ENCODE measurements around the gene GASK1B.

Gene GASK1B

GRCh38 chr4:158186815-158187214 is 14.0 kb upstream of the GASK1B start:
- no peak overlapping the region for H3K4me2 ChIP-seq (ENCODE audit: low read length)
- no peak overlapping the region for H3K4me3 ChIP-seq (ENCODE audit: low read length)
- H3K9me3 ChIP-seq (ENCODE audit: insufficient read depth, low read length), result no peaks in the 10 kb centered on the region
- TF ChIP-seq EZH2phosphoT487 (IDR thresholded peaks at IDR 0.05; ENCODE audit: low read depth) (no peak), CTCF (IDR thresholded peaks at IDR 0.05; ENCODE audit: low read depth, low read length) (no peak)
- peak overlapping the region; percentile 57; the same call in 1 of the 2 replicates for H2AFZ ChIP-seq (ENCODE audit: low read depth, low read length)
- no peaks in the 10 kb centered on the region for H3K79me2 ChIP-seq (ENCODE audit: low read length)
- H3K9ac ChIP-seq (ENCODE audit: low read length), result no peak overlapping the region
- H3K4me1 ChIP-seq (ENCODE audit: low read length), result peaks cover 4% of the 10 kb centered on the region; the same call in 1 of the 2 replicates
- H3K27me3 ChIP-seq (ENCODE audit: low read depth, low read length), result no peaks in the 10 kb centered on the region
- no peaks in the 10 kb centered on the region for H3K36me3 ChIP-seq (replicated peaks; ENCODE audit: low read depth, low read length)
- no peaks in the 10 kb centered on the region for H4K20me1 ChIP-seq (ENCODE audit: insufficient read depth, low read length)
- H3K27ac ChIP-seq (ENCODE audit: low read length), result no peak overlapping the region

- H3K4me3 ChIP-seq (ENCODE audit: low read length), result no peak overlapping the region
- H3K9me3 ChIP-seq (ENCODE audit: insufficient read depth, low read length), result no peaks in the 10 kb centered on the region
- H3K36me3 ChIP-seq (replicated peaks; ENCODE audit: low read depth, low read length), result no peaks in the 10 kb centered on the region
- H4K20me1 ChIP-seq (ENCODE audit: insufficient read depth, low read length), result no peaks in the 10 kb centered on the region
- no peak overlapping the region for H2AFZ ChIP-seq (ENCODE audit: low read depth, low read length)
- no peaks in the 10 kb centered on the region for H3K27me3 ChIP-seq (ENCODE audit: low read depth, low read length)
- no peaks in the 10 kb centered on the region for H3K79me2 ChIP-seq (ENCODE audit: low read length)
- TF ChIP-seq CTCF (IDR thresholded peaks at IDR 0.05; ENCODE audit: low read depth, low read length), result no peak
- no peak for TF ChIP-seq EZH2phosphoT487 (IDR thresholded peaks at IDR 0.05; ENCODE audit: low read depth)
- no peak overlapping the region for H3K4me2 ChIP-seq (ENCODE audit: low read length)
- H3K27ac ChIP-seq (ENCODE audit: low read length), result no peak overlapping the region
- no peak overlapping the region for H3K9ac ChIP-seq (ENCODE audit: low read length)
- no peaks in the 10 kb centered on the region for H3K4me1 ChIP-seq (ENCODE audit: low read length)
Observed at GRCh38 chr4:158182736-158183135, 9.9 kb upstream of the GASK1B start.

- Histone ChIP-seq H3K9ac (ENCODE audit: low read length) (no peak overlapping the region), H3K4me1 (ENCODE audit: low read length) (no peaks in the 10 kb centered on the region), H3K79me2 (ENCODE audit: low read length) (no peaks in the 10 kb centered on the region), H3K27ac (ENCODE audit: low read length) (no peak overlapping the region), H3K36me3 (replicated peaks; ENCODE audit: low read depth, low read length) (no peaks in the 10 kb centered on the region), H2AFZ (ENCODE audit: low read depth, low read length) (0 out of 2 replicates have a peak overlapping the region, but pooled peaks have one; percentile 24), H4K20me1 (ENCODE audit: insufficient read depth, low read length) (no peaks in the 10 kb centered on the region), H3K27me3 (ENCODE audit: low read depth, low read length) (no peaks in the 10 kb centered on the region), H3K9me3 (ENCODE audit: insufficient read depth, low read length) (no peaks in the 10 kb centered on the region), H3K4me2 (ENCODE audit: low read length) (no peak overlapping the region), H3K4me3 (ENCODE audit: low read length) (no peak overlapping the region)
- no peak for TF ChIP-seq EZH2phosphoT487 (IDR thresholded peaks at IDR 0.05; ENCODE audit: low read depth)
- no peak for TF ChIP-seq CTCF (IDR thresholded peaks at IDR 0.05; ENCODE audit: low read depth, low read length)
Observed at GRCh38 chr4:158181906-158182305, 9.1 kb upstream of the GASK1B start.

GRCh38 chr4:158179465-158179864 is 6.6 kb upstream of the GASK1B start:
- no peak overlapping the region for H3K4me2 ChIP-seq (ENCODE audit: low read length)
- no peaks in the 10 kb centered on the region for H3K36me3 ChIP-seq (replicated peaks; ENCODE audit: low read depth, low read length)
- no peaks in the 10 kb centered on the region for H3K27me3 ChIP-seq (ENCODE audit: low read depth, low read length)
- H4K20me1 ChIP-seq (ENCODE audit: insufficient read depth, low read length), result no peaks in the 10 kb centered on the region
- H3K9me3 ChIP-seq (ENCODE audit: insufficient read depth, low read length), result no peaks in the 10 kb centered on the region
- no peaks in the 10 kb centered on the region for H3K4me1 ChIP-seq (ENCODE audit: low read length)
- no peak overlapping the region for H2AFZ ChIP-seq (ENCODE audit: low read depth, low read length)
- no peak overlapping the region for H3K27ac ChIP-seq (ENCODE audit: low read length)
- no peak overlapping the region for H3K4me3 ChIP-seq (ENCODE audit: low read length)
- TF ChIP-seq CTCF (IDR thresholded peaks at IDR 0.05; ENCODE audit: low read depth, low read length) (no peak), EZH2phosphoT487 (IDR thresholded peaks at IDR 0.05; ENCODE audit: low read depth) (no peak)
- H3K9ac ChIP-seq (ENCODE audit: low read length), result no peak overlapping the region
- no peaks in the 10 kb centered on the region for H3K79me2 ChIP-seq (ENCODE audit: low read length)
